Daoy (cell line): ENCODE data around the gene SGMS2. TPM values are rescaled to one million over a fixed set of nuclear protein-coding genes. Genes with fewer than 3 reads are reported as not detected.

Experiments used
- DNase-seq: peaks from one replicate; pipeline ENCODE4 v3.0.0-alpha.2; 2015; ENCODE audit warnings: low read depth
- total RNA-seq: library from RNA; depleted of rRNA; stranded (reverse); fragments of >200 nt; shearing (Covaris generic); gene quantifications from 2 replicates; pipeline ENCODE4 v1.2.3, GENCODE V29; 2014

SGMS2 gene
- total RNA-seq, 1 experiment from 2014 or later: 22.3 TPM

DNA sequence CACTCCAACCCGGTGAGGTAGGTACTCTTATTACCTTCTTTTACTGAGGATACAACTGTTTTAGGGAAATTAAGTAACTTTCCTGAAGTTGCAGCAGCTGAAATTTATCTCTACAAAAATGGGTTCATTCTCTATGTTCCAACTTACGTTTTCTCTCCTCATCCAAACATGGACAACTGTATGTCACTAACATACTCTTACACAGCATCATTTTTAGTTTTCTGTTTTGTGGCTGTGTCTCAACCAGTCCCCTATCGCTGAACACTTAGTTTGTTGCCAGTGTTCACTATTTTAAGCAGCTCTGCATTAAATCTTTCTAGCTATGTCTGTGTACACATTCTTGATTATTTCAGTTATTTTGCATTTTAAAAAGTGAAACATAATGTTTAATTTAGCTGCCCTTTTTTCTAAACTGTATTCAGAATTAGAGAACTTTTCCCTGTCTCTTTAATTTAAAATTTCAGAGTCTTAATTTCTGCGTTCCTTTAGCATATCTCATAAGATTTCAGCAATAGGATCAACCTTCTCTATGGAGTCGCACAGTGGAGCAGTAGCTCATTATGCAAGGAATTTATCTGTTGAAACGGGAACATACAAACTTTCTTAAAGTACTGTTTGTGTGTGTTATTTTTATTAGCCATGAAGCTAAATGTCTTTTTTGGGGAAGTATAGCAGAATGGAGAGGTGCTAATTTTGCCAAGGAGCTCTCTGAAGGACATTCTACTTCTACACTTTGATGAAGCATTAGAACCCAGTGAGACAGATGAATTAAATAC lies 3.8 kb downstream of the SGMS2 start:
- no peak for DNase-seq

DNA sequence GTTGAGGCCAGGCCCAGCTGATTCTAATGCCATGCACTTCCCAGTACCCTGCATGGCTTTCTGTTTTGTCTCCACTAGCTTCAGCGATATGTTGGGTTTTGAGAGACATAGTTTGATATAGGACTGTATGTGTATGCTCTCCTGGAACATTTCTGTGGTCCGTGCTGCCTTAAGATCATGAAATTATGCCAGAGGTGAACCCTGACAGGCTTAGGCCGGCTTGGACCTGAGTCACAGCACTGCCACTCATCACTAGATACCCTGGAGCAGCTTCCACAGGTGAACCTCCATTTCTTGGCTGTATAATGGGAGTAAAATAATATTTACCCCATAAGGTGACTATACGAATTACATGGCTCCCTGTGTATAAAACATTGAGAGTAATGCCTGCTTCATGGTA lies 6.4 kb downstream of the SGMS2 start:
- DNase-seq: peak; percentile 6

GRCh38 chr4:107832275-107832807 lies 7.6 kb downstream of the SGMS2 start:
- DNase-seq: no peak

DNA sequence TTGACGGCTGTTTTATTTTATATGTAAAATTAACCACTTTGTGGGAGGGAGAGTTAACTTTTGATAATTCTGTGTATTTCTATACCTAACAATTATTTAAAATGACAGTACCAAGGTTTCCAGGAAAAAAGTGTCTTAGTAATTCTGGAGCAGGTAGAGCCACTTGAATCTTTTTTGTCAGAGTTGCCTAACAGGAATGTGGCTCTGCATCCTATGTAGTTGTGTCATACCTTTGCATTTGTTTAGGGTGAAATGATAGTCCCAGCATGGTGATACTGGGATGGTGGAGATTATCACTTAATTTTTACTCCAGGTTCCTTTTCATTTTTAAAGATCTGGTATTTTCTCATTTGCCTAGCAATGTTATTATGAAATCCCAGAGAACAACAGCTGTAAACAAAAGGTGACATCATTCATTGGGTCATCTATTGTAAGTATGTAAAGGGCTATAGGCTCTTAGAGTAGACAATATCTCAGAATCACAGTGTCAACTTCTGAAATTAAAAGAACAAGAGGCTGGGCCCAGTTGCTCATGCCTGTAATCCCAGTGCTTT lies 9.6 kb downstream of the SGMS2 start:
- no peak for DNase-seq

DNA sequence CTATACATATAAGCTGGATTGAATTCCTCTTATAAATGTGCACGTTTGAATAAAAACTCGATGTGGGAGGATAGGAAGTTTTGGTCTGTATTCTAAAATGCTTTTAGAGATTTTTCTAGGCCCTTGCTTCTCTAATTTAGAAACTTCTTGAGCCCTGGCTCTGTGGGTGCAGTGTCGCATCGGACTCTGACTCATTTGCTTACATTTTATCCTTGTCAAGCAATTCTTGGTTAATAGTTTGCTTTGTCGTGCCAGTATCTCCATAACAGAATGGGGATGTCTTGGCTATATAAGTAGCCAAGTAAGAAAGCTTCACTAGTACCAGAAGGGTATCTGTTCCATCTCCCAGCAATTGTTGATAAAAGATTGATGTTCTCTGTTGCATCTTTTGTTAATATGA lies 10.7 kb downstream of the SGMS2 start:
- no peak for DNase-seq

- DNase-seq: no peak
Measured at GRCh38 chr4:107837317-107837716, 12.6 kb downstream of the SGMS2 start.

DNA sequence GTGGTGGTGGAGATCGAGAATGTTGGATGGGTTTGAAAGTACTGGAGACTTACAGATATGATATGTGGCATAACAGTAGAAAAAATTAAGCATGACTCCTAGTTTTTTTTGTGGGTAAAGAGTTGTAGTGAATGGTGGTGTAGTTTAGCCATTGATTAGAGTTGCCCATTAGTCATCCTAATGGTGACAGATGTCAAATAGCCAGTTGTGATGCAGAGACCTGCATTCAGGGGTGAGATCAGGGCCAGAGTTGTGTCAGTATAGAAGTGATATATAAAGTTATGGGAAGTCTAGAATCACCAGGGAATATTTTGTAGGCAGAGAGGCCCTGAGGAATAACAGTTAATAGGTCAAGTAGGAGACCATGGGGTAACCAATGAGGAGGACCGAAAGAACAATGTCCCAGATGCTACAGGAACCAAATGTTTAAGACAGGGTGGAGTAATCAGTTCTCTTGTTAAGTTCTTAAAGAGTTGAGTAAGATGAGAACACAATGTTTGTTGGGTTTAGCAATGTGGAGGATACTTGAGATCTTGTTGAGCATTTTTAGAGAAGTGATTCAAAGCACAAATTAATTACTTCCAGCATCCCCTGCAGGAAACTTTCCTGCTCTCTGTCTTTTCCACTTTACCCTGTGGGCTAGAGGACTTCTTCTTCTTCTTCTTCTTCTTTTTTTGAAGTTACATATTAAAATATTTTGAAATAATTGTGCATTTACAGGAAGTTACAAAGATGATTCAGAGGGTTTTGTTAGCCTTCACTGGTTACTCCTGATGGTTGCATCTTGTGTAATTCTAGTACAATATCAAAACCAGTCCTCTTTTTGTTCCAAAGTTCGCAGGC lies 13.3 kb downstream of the SGMS2 start:
- no peak for DNase-seq

DNA sequence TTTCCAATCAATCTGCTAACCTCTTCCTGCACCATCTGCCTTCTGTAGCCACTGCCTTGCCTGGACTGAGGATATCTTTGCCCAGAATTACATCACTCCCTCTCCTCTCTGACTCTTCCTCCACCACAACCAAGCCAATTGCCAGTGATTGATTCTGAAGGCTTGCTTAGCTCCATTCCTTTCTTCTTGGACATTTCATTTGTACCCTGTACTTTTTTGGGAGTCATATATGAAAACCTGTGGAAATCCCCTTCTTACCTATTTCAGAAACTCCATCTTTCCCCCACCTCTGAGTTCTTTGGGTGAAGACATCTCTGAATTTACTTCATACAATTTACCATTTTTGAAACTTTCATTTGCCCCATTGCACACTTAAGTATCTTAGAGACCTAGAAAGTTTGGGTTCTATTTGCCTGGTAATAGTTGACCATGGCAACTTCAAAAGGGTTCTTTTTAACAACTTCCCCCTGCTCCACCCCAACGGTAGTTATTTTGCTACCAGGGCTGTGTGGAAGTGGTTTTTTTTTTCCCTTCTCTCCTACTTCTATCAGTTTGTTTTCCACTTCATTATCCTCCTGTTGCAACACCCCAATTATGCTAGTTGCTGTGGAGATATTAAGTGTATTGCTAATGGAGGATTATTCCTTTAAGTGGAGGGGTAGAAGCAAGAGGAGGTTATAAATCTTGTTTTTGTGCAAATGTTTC lies 14.3 kb downstream of the SGMS2 start:
- no peak for DNase-seq

GRCh38 chr4:107843391-107843790 lies 18.7 kb downstream of the SGMS2 start:
- no peak for DNase-seq

DNA sequence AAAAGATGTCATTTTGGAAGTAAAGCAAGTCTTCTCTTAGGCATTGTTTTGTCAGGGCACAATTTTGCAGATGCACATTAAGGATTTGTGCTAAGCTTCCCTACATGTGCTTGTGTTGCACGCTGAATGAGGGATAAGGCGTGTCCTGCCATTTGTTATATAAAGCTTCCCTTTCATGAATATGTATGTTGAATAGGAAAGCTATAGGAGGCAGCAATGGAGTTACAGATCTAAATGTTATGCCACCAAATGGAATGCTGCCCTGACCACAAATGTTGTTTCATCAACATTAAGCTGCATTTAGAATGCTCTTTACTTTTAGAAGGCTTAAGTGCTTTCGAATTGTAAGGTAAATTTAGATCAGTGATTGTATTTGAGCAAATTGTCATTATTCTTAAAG lies 20.9 kb downstream of the SGMS2 start:
- no peak for DNase-seq

GRCh38 chr4:107850438-107850837 lies 25.7 kb downstream of the SGMS2 start:
- no peak for DNase-seq

DNA sequence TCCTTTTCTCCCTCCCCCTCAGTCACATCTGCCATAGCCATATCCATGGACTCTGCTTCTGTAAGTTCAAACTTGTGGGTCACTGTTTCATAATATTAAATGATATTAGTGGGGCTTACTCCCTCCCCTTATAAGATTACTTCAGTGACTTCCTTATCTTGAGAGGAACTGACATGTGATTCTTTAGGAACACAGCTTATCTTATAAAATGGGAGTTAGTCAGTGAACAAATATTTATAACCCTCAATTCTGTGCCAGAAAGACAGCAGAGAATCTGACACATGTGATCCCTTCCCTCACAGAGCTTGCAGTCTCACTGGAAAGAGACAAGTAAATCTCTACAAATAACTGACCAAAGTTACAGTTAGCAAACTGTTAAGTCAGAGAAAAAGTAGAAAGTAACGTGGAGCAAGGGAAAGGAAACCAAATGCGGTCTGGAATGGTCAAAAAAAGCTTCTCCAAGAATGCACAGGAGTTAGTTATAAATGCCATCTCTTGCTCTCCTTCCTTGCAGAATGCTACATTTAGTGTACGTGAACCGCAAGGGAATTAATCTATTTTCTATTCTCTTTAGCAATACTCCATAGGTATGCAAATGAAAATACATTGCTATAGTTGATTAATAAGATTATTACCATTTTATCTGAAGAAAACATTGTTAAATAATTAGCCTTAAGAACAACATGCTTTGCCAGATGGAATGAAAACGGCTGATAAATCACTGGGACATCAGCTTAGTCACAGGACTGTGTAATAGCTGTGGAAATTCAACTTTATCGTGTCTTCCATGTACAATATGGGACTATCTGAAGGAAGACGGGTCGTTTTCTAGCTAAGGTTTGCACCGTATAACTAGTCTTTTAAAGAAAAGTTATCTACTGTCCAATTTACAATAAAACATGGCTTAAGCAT lies 29.0 kb downstream of the SGMS2 start:
- peak; percentile 33 for DNase-seq

DNA sequence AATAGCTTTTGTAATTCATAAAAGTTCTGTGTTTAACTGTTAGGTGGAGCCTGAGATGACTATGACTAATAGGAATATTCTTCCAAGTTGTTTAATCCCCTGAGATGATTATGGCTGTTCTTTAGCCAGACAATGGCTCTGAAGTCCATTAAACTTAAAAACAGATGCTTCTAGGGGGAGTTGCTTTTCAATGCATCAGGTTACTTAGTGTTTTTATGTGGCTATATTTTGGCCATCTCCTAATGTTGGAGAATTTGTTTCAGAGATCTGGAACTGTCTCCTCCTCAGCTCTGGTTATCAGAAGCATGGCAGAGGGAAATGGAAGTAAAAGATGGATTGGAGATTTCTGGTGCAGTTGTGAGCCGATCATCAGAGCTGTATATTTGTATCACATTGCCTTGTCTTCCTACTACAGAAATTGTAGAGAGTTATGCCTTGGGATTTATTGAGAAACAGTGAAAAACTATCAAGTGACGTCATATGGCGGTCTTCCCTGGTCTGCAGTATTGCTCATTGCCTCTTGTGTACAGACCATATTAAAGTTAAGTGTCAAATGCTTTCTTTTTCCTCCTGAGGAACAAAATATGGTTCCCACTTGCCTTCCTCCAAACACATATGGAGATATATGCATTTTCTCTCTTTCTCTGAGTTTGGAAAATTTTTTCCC lies 29.8 kb downstream of the SGMS2 start:
- no peak for DNase-seq

- DNase-seq: no peak
Measured at GRCh38 chr4:107855723-107856122, 31.0 kb downstream of the SGMS2 start.

GRCh38 chr4:107856901-107857300 lies 32.2 kb downstream of the SGMS2 start:
- no peak for DNase-seq

DNA sequence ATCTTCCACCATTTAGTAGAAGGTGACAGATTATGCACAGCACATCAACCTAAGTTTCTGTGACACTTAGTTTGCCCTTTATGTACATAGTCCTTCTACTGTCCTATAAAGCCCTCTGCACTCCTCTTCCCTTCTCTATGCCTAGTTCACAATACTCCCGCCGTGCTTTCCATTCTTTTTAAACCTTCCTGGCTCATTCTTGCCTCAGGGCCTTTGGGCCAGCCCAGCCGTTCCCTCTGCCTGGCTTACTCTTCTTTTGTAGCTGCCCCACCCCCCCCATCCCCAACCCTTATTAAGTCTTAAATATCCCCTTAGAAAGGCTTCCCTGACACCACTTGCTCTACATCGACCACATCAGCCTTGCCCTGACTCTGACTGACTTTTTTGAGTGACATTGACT lies 33.0 kb downstream of the SGMS2 start:
- no peak for DNase-seq

DNA sequence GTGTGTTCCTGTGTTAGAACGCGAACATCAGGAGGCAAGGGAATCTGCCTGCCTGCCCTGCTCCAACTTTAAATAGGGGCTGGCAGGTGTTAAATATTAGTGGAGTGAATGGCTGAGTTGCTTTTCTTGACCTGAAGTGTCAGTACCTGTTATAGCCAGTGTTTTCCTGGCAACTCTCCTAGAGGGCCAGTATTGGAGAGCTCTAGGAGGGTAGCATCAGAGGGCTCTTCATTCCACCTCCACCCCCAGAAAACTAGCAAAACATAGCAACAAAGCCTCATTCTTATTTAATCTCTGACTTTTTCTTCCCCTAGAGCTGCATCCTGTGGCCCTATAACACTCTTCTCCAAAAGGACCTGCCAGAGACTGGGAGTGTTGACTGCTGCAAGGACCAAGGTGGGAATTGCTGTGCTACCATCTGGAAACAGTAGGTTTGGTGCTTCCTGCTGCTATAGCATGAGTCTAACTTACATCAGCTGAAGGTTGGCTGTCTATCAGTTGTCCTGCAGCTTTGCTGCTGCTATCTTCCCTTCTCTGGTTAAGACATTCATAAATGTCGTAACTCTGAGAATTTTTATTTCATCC lies 33.5 kb downstream of the SGMS2 start:
- no peak for DNase-seq

- peak; percentile 53 for DNase-seq
Measured at GRCh38 chr4:107862658-107863057, 37.9 kb downstream of the SGMS2 start.

DNA sequence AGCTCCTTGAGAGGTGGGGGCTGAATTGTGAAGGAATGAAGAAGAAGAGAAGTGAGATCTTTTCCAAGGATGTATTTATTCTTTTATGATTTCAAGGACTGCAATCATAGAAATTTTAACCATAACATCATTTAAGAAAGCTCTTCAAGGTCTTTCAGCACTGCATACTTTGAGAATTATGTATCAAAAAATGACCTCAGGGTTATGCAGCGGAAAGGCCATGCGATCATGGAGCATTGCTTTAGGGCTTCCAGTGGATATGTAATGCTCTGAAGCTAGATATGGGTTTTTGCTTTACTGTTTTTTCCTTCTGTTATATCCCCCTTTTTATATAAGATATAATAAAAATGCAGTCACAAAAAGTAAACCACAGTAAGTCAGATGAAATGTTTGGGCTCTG lies 38.7 kb downstream of the SGMS2 start:
- no peak for DNase-seq

- DNase-seq: peak; percentile 57
Measured at GRCh38 chr4:107863850-107864371, 39.2 kb downstream of the SGMS2 start.
